K562 (cell line): ENCODE results near the gene LACTB. TPM values are rescaled to one million over a fixed set of nuclear protein-coding genes. Genes with fewer than 3 reads are reported as not detected.

ENCODE experiments used
- ATAC-seq: fragments of 200-7000 bp; cut with Tn5 transposase; 3 replicates; pipeline ENCODE4 v1.9.1; 2020; ENCODE audit warnings: moderate library complexity
- BruUV-seq: library from RNA; stranded (reverse); fragments of 400-500 nt; replicated peaks from 2 replicates; lab custom pipeline; 2021; lab: Mats Ljungman, UMichigan
- CTCF ChIA-PET: fragments of 300-600 bp; formaldehyde crosslinking; extraction: SDS; loops from one replicate; lab custom pipeline; 2021; ENCODE audit warnings: low intra/inter-chr PET ratio; lab: Yijun Ruan, JAX
- POLR2A ChIA-PET: fragments of 300-600, 350-650 bp; sonication (Branson Sonifier 250); formaldehyde crosslinking; extraction: SDS; loops from one replicate; lab custom pipeline; 2021; ENCODE audit warnings: antibody characterized with exemption, inconsistent platforms; lab: Yijun Ruan, JAX
- DNase-seq, 4 experiments: peaks; one replicate each; pipeline versions ENCODE4 v3.0.0 to v3.0.0-alpha.2; 2011 to 2018; ENCODE audit warnings: low spot score in 3 of 4, mixed read lengths in 3 of 4; ENCODE audit errors: extremely low read depth in 1 of 4
- FAIRE-seq: peaks from 2 replicates; lab custom pipeline; 2011; peaks lifted over from hg19 to GRCh38; lab: Jason Lieb, UNC
- H2AFZ ChIP-seq: 2 replicates; pipeline ENCODE4 v1.6.0; 2011; ENCODE audit warnings: low read depth, low read length, control low read depth, inconsistent platforms
- H3K27ac ChIP-seq: fragments of 200-600 bp; 3 replicates; pipeline ENCODE4 v1.8.0; 2011; ENCODE audit warnings: low read depth, mild to moderate bottlenecking, control low read depth, inconsistent platforms, low read length, moderate library complexity, mixed read lengths; ENCODE audit errors: extremely low read depth
- H3K27me3 ChIP-seq, 2 experiments: fragments of 300-600 bp in 1 of 2; 2 replicates in 1 of 2; 3 replicates in 1 of 2; pipeline versions ENCODE4 v1.6.0 to v1.8.0; 2011; ENCODE audit warnings: inconsistent platforms in 2 of 2, low read length in 2 of 2, mild to moderate bottlenecking in 1 of 2, mixed read lengths in 1 of 2, moderate library complexity in 1 of 2; ENCODE audit not compliant: control insufficient read depth in 2 of 2, insufficient read depth in 2 of 2
- H3K36me3 ChIP-seq: fragments of 300-600 bp; 3 replicates; pipeline ENCODE4 v1.8.0; 2011; ENCODE audit warnings: mild to moderate bottlenecking, low read length, inconsistent platforms; ENCODE audit not compliant: control insufficient read depth, insufficient read depth
- H3K4me1 ChIP-seq, 2 experiments: fragments of 200-600 bp in 1 of 2; replicated peaks in 1 of 2; 2 replicates in 1 of 2; 3 replicates in 1 of 2; pipeline versions ENCODE4 v1.5.1 to v1.8.0; 2011; ENCODE audit warnings: inconsistent platforms in 2 of 2, low read length in 2 of 2, mild to moderate bottlenecking in 1 of 2, mixed read lengths in 1 of 2, moderate library complexity in 1 of 2; ENCODE audit not compliant: control insufficient read depth in 2 of 2, insufficient read depth in 2 of 2
- H3K4me2 ChIP-seq: 2 replicates; pipeline ENCODE4 v1.6.1; 2011; ENCODE audit warnings: low read length, control low read depth, inconsistent platforms, mixed read lengths; ENCODE audit not compliant: insufficient read depth
- H3K4me3 ChIP-seq: fragments of 200-600 bp; sonication (generic), shearing (Covaris generic); 2 replicates; pipeline ENCODE4 v1.5.1; 2016; ENCODE audit warnings: control low read depth, inconsistent platforms
- H3K79me2 ChIP-seq: fragments of 200-600 bp; 3 replicates; pipeline ENCODE4 v1.8.0; 2011; ENCODE audit warnings: low read length, inconsistent platforms; ENCODE audit not compliant: control insufficient read depth, insufficient read depth
- H3K9ac ChIP-seq, 2 experiments: 2 replicates each; pipeline versions ENCODE4 v1.6.0 to v1.6.1; 2011; ENCODE audit warnings: low read depth in 2 of 2, low read length in 2 of 2, control low read depth in 1 of 2, inconsistent platforms in 1 of 2, mild to moderate bottlenecking in 1 of 2, mixed read lengths in 1 of 2; ENCODE audit not compliant: insufficient read depth in 1 of 2
- H3K9me1 ChIP-seq: one replicate; pipeline ENCODE4 v1.6.0; 2011; ENCODE audit warnings: inconsistent platforms, mild to moderate bottlenecking, low read length, moderate library complexity; ENCODE audit not compliant: control insufficient read depth, insufficient read depth
- H3K9me3 ChIP-seq: replicated peaks from 2 replicates; pipeline ENCODE4 v1.5.1; 2011; ENCODE audit warnings: low read depth, low read length, inconsistent platforms; ENCODE audit not compliant: control insufficient read depth, insufficient read depth
- H4K20me1 ChIP-seq: replicated peaks from 2 replicates; pipeline ENCODE4 v1.6.1; 2011; ENCODE audit warnings: low read length, inconsistent platforms, mixed read lengths; ENCODE audit not compliant: control insufficient read depth, insufficient read depth
- CEBPG ChIP-seq, 3 experiments: fragments of 200-800 bp in 1 of 3; sonication (Bioruptor generic) in 1 of 3; sonication (generic) in 1 of 3; formaldehyde crosslinking in 1 of 3; IDR thresholded peaks in 2 of 3; conservative IDR thresholded peaks in 1 of 3; 2 replicates each; pipeline versions ENCODE4 v1.6.1 to v1.8.0; 2016 to 2022; ENCODE audit warnings: missing compliant biosample characterization in 2 of 3, missing genetic modification characterization in 2 of 3, mild to moderate bottlenecking in 1 of 3, missing genetic modification reagents in 1 of 3
- NFE2 ChIP-seq: IDR thresholded peaks from 2 replicates; pipeline ENCODE4 v1.6.1; 2014; ENCODE audit warnings: antibody characterized with exemption, low read depth
- NFIC ChIP-seq: fragments of 450-650 bp; IDR thresholded peaks from 2 replicates; pipeline ENCODE4 v1.6.1; 2017; ENCODE audit warnings: mild to moderate bottlenecking, inconsistent platforms
- STAG1 ChIP-seq: sonication (generic); formaldehyde crosslinking; IDR thresholded peaks from 2 replicates; pipeline ENCODE4 v1.5.0; 2020; ENCODE audit warnings: missing genetic modification reagents, borderline replicate concordance
- U2AF1 ChIP-seq: fragments of 200-400 bp; formaldehyde crosslinking; optimal IDR thresholded peaks from 2 replicates; pipeline ENCODE3; 2017; ENCODE audit warnings: mild to moderate bottlenecking, low read depth, low read length, moderate library complexity
- XRCC4 ChIP-seq: IDR thresholded peaks from one replicate; pipeline ENCODE4 v1.6.1; 2011; ENCODE audit not compliant: insufficient read depth, insufficient read length; ENCODE audit errors: extremely low read depth
- WGBS: fragments of 100-300 bp; shearing (Covaris generic); methylation state at CpG from one replicate; pipeline ENCODE4 v1.1.6; 2016; ENCODE audit warnings: low coverage, mixed read lengths; ENCODE audit not compliant: insufficient coverage; ENCODE audit errors: missing lambda C conversion rate; 5-methylcytosine and 5-hydroxymethylcytosine counted together
- in situ Hi-C: fragments of 300-500 bp; cut with MboI; formaldehyde crosslinking; loops from 4 replicates; pipeline ENCODE4 v1.15.0; 2018; ENCODE audit warnings: inconsistent platforms, mixed read lengths
- intact Hi-C: fragments of 100-400 bp; cut with micrococcal nuclease; formaldehyde crosslinking; loops from 2 replicates; pipeline ENCODE4 v1.14.2; 2022
- polyA plus RNA-seq, 8 experiments: library from polyadenylated mRNA; depleted of rRNA in 4 of 8; stranded (reverse) in 5 of 8; unstranded in 3 of 8; fragments of >200 nt; fragmentation: Nextera tagmentation in 2 of 8; fragmentation: Illumina TruSeq in 1 of 8; extraction: Ambion mirVana in 2 of 8; extraction: Trizol in 1 of 8; gene quantifications; 2 replicates each; pipeline versions ENCODE4 v1.2.1 to v1.2.3, GENCODE V29; 2011 to 2014; ENCODE audit warnings: inconsistent platforms in 1 of 8, missing spikeins in 1 of 8
- total RNA-seq, 7 experiments: library from RNA; depleted of rRNA in 6 of 7; stranded (reverse); fragments of >200 nt in 6 of 7; fragmentation: Illumina TruSeq in 2 of 7; extraction: Trizol in 2 of 7; gene quantifications; 2 replicates each; pipeline versions ENCODE4 v1.2.1 to v1.2.3, GENCODE V29; 2011 to 2021; ENCODE audit warnings: low replicate concordance in 1 of 7
- TF ChIP-seq, protein P1 (sequence below): fragments of 250-450 bp; sonication (Bioruptor Pico); IDR thresholded peaks from 2 replicates; pipeline ENCODE4 v1.4.0; 2020; ENCODE audit warnings: mild to moderate bottlenecking, moderate library complexity

The LACTB gene
- total and polyA plus RNA-seq, 9 of the 15 experiments (the other 6 are each of a cell fraction or from before 2014, with no cell fraction given) = 3.1 to 15.5 (median 9.8) TPM

DNA sequence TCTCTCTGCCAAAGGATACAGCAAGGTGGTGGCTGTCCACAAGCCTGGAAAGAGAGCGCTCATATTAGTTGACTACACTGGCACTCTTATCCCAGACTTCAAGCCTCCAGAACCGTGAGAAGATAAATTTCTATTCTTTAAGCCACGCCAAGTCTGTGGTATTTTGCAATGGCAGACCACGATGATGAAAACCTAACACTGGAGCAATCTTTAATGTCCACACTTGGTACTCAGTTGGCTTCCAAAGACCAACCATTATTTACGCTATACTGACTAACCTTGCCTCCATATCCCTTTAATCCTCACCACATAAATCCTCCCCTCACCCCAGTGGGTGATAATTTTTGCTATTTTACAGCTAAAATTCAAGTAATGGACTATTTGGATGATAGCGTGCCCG, 16.9 kb upstream of the LACTB start:
- ATAC-seq = no peak
- Histone ChIP-seq H3K4me2 (no peak overlapping the region), H2AFZ (no peak overlapping the region), H3K9ac (no peak overlapping the region), H3K9me1 (no peaks in the 10 kb centered on the region), H3K36me3 (no peaks in the 10 kb centered on the region), H3K4me1 (peaks cover 0 to 12% of the 10 kb centered on the region in 2 experiments; a peak in 2 of 5 replicates), H3K4me3 (no peak overlapping the region), H4K20me1 (no peaks in the 10 kb centered on the region), H3K79me2 (no peaks in the 10 kb centered on the region), H3K27ac (no peak overlapping the region), H3K27me3 (no peaks in the 10 kb centered on the region), H3K9me3 (peaks cover 7% of the 10 kb centered on the region)
- in situ Hi-C loops = no loop called here
- CTCF ChIA-PET = no interaction called here
- no TSS peak for BruUV-seq
- POLR2A ChIA-PET = no interaction called here
- WGBS = 51% methylated on average over 7 of the region's 7 CpGs
- intact Hi-C loops = no loop called here
- no peak for FAIRE-seq
- no peak for DNase-seq
- TF ChIP-seq XRCC4 (no peak), STAG1 (CRISPR knock-in tag) (no peak), NFE2 (no peak), NFIC (no peak), U2AF1 (no peak), CEBPG (CRISPR knock-in tag; IDR thresholded peaks at IDR 0.05) (no peak), CEBPG (tag; conservative IDR thresholded peaks at IDR 0.05 in 1 of 2, IDR thresholded peaks at IDR 0.05 in 1 of 2) (0 out of 4 replicates have a peak, but pooled peaks of 1 of the 2 experiments have one; percentile 11)
- TF ChIP-seq, protein P1, sequence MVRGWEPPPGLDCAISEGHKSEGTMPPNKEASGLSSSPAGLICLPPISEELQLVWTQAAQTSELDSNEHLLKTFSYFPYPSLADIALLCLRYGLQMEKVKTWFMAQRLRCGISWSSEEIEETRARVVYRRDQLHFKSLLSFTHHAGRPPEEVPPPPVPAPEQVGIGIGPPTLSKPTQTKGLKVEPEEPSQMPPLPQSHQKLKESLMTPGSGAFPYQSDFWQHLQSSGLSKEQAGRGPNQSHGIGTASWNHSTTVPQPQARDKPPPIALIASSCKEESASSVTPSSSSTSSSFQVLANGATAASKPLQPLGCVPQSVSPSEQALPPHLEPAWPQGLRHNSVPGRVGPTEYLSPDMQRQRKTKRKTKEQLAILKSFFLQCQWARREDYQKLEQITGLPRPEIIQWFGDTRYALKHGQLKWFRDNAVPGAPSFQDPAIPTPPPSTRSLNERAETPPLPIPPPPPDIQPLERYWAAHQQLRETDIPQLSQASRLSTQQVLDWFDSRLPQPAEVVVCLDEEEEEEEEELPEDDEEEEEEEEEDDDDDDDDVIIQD (CRISPR knock-in tag) = no peak
